GM21381 (cell line): Measurements from ENCODE around the gene GALNT6.

Experiments
- ATAC-seq: cut with Tn5 transposase; IDR thresholded peaks from one replicate; pipeline ENCODE4 v1.9.1; 2021; ENCODE audit warnings: mild to moderate bottlenecking, moderate library complexity; ENCODE audit not compliant: unreplicated experiment

Gene GALNT6, protein sequence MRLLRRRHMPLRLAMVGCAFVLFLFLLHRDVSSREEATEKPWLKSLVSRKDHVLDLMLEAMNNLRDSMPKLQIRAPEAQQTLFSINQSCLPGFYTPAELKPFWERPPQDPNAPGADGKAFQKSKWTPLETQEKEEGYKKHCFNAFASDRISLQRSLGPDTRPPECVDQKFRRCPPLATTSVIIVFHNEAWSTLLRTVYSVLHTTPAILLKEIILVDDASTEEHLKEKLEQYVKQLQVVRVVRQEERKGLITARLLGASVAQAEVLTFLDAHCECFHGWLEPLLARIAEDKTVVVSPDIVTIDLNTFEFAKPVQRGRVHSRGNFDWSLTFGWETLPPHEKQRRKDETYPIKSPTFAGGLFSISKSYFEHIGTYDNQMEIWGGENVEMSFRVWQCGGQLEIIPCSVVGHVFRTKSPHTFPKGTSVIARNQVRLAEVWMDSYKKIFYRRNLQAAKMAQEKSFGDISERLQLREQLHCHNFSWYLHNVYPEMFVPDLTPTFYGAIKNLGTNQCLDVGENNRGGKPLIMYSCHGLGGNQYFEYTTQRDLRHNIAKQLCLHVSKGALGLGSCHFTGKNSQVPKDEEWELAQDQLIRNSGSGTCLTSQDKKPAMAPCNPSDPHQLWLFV

DNA sequence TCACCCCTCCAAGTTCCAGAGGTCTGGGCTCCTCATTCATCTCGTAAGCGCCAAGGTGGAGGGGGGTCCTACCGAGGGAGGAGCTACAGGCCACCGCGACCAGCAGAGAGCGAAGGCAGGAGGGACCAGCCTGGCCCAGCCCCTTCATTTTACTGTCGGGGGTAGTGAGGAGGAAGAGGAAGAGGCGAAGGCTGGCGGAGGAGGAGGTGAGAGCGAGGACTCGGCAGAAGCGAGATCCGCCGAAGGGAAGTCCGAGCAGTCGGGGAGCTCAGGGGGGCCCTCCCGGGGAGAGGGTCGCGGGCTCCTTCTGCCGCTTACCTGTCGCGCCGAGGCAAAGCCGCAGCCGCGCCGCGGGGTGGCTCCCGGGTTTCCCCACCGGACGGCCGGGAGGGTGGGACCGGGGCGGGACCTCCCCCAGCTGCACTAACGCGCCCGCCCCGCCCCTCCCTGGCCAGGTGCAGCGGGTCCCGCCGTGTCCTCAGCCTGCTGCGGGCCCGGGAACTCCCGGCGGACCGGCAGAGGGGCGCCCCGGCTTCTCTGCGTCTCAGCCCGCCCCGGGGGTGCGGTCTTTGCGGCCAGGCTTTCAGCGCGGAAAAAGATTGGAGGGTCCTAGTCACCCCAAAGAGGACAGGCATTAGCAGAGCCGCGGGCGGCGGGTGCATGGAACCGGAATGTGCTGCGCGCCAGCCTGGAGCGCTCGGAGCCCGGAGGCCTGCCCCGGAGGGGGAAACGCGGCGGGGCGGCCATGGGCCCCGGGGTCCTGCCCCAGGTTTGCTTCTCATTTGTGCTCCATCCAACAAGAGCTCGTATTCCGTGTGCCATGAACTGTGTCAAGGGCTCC, at the start of gene GALNT6:
TSS of gene GALNT6 (minus strand) at position 124 of the 841 bp plus-strand sequence. CDS start 11,625 bp downstream, outside the sequence.
- ATAC-seq, result peak; percentile 48

DNA sequence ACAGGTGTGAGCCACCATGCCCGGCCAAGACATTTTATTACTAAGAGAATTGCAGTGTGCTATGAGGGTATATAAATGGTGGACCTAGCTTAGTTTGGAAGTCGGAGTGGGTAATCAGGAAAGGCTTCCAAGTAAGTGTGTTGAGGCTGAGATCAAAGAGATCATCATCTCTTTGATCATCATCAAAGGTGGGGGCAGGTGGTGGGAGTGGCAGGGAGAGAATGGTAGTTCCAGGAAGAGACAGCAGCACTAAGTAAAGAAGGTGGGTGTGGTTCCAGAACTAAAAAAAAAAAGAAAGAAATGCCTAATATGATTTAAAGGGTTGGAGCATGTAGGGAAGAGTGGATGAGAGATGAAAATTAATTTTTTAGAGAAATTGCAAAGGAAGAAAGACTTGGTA, 48.1 kb upstream of the GALNT6 start:
- no peak for ATAC-seq

DNA sequence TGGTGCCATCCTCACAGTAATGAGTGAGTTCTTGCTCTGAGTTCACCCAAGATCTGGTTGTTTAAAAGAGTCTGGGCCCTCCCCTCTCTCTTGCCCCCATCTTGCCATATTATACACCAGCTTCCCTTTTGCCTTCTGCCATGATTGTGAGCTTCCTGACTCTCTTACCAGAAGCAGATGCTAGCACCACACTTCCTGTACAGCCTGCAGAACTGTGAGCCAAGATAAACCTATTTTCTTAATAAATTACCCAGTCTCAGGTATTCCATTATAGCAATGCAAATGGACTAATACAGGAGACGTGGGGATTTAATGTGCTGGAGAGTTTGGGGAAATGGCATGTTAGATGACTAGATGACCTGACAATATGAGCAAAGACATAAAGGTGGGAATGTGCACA, 46.2 kb upstream of the GALNT6 start:
- ATAC-seq, result no peak

DNA sequence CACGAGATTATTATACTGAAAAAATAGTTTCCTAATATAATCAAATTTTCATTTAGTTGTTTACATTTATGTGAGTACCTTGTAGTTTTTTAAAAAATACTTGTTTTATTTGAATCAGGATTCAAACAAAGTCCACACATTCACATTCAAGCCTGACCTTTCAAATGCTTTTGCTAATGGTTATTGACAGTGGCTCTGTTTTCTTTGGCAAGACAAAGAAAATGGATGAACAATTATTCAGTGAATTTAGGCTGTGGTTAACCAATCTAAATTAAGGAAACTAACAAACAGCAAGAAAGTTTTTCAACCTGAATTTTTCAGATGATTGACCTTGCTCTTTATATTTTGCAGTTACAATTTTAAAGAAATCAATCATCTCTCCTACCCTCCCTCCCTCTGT, 43.1 kb upstream of the GALNT6 start:
- no peak for ATAC-seq

DNA sequence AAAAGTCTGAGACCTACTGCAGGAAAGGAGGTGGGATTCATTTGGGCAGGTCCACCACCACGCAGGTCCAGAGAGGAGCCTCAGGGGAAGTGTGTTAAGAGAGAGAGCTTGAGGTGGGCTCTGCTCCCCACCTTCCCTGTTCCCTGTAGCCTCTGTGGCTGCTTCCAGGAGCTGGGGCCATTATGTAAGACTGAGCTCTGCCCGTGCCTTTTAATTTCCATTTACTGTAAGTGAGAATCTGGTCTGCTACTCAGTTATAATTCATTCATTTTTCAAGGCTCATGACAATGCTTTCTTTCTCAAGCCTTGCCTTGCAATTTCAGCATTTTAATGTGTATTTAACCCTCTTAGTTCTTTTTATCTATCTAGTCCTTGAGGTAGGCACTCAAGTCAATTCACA, 41.7 kb upstream of the GALNT6 start:
- ATAC-seq, result no peak

DNA sequence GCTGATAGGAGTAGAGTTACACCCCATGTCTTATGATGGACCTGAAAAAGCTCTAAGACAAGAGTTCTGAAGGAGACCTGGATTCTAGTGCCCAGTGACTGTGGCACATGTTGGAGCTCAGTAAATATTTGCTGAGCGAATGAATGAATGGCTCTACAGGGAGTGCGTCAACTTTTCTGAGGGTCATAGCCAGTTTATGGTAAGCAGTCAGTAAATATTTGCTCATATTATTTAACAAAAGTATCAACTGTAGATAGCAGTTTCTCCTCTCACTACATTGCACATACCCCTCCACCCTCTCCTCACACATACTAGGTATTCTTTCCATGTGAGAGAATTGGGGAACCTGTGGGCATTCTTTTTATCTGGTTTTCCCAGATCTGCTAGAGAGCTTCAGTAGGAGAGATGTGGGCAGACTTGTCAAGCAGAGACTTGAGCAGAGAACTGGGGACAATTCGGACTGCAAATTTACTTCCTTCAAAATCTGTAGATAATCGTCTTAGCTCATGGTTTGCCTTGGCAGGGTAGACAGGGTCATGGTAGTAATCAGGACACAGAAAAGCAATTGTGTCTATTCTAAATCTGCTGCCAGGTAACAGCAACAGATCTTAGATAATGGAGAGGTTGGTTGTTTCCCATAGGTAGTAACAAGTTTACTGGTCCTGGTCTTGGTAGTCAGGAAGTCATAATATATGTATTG, 39.1 kb upstream of the GALNT6 start:
- no peak for ATAC-seq

DNA sequence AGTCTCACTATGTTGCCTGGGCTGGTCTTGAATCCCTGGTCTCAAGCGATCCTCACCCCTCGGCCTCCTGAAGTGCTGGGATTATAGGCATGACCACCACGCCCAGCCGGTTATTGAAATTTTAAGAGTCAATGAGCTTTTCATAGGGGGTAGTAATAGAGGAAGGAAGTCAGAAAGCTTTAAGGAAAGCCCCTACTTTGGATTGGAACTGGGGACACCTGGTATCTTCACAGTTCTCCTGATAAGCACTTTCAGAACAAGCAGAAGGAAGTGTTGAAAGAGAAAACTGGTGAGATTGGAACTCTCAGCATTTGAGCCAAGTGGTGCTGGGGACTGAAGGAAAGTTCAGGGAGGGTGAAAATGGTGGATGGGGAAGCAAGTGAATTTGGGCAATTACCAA, 38.5 kb upstream of the GALNT6 start:
- no peak for ATAC-seq

DNA sequence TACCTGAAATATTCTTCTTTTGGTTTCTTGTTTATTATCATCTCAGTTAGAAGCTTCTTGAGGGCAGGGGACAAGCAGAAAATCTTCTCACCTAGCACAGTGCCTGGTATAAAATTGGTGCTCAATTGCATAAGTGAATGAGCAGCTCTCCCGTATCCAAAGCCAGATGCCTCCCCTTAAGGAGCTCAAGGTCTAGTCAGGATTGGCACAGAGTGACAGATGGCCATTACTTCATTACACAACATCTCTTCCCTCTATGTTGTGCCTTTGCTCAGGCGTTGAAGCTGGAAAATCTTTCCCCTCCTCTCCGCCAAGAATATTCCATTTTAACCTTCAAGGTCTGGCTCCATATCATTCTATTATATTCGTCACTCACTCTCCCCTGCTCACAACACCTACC, 37.0 kb upstream of the GALNT6 start:
- no peak for ATAC-seq

DNA sequence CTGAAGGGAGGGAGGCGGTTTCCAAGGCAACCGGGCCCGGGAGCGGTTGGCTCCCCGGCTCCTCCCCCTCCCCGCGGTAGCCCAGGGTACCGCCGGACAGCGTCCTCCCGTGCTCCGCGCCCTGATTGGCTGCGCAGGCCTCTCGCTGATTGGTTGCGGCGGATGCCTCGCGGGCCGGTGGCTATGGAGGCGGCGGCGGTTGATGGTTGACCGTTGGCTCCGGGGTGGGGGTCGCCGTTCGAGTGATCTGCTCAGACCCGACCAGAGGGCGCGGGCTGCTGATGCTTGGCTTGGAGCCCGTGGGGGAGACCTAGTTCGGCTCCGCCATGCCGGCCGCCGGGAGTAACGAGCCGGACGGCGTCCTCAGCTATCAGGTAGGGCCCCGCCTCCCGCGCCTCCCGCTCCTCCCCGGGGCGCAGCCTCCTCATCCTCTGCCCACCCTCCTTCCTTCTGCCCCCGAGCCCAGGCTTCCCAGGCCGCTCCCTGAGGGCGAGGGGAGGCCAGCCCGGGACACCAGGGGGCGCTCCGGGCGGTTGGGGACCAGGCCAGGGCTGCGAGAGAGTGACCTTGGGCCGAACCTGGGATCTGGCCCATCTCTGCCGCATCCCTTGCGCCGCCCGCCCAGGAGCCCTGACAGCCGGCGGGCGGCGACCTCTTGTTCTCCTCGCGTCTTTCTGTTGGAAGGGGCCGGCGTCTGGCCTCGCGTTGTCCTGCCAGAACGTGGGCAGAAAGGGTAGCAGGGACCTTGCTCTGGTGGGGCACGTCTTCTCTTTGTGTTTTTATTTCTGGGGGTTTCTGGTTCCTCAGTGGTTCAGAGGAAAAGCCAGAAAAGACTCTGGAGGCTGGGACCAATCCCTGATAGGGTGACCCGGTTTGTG, 33.7 kb upstream of the GALNT6 start, which contains the start of gene SLC4A8:
TSS of gene SLC4A8 (plus strand) at position 170 of the 878 bp plus-strand sequence. CDS start at position 327, 157 bp downstream.
- ATAC-seq, result peak; percentile 80

DNA sequence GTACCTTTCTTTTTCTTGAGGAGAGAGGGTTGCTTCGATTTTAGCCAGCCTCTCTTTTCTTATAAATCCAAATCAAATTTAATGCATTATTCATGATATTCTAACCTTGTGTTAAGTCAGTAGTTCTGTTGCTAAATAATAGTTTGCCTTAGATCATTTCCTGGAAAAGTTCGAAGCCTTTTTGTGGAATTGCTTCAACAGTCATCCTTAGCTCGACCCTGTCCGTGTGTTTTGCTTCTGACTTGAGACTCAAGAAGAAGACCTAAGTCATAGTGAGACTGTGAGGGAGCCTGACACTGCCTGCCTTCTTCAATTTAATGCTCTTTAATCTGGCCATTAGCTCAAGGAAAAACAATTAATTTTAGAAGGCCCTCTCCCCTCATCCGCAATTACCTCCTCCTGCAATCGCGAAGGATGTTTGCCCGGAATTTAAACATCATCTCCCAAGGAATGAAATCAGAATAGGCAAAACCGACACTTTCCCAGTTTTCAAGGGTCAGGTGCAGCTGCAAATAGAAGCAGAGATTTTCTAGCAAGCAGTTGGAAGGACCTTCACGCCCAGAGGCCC, 33.0 kb upstream of the GALNT6 start:
- no peak for ATAC-seq

DNA sequence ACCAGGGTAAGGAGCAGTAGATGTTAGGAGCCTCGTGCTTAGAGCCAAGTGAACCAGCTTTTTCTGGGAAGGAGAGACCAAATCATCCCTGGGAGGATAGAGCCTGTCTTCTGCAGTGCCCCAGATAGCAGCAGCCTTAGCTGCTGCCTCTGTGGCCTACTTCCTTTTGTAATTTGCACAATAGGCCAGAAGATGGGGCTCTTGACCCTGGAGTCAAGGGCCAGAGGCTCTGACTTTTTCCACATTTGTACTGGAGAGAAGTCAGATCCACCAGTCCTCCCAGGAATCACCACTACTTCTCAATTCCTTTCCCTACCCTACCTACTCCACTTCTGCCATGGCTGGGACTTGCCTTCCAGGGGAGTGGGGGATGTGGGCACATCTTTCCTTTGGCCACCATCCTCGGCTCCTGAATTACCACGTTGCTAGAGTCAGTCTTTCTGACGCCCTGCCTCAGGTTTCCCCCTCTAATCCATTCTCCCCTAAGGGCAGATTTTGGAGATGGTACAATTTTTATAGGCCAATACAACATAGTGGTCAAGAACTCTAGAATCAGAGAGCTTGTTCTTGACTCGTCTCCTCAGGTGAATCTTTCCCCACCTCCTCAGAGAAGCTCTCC, 30.2 kb upstream of the GALNT6 start:
- ATAC-seq, result no peak

DNA sequence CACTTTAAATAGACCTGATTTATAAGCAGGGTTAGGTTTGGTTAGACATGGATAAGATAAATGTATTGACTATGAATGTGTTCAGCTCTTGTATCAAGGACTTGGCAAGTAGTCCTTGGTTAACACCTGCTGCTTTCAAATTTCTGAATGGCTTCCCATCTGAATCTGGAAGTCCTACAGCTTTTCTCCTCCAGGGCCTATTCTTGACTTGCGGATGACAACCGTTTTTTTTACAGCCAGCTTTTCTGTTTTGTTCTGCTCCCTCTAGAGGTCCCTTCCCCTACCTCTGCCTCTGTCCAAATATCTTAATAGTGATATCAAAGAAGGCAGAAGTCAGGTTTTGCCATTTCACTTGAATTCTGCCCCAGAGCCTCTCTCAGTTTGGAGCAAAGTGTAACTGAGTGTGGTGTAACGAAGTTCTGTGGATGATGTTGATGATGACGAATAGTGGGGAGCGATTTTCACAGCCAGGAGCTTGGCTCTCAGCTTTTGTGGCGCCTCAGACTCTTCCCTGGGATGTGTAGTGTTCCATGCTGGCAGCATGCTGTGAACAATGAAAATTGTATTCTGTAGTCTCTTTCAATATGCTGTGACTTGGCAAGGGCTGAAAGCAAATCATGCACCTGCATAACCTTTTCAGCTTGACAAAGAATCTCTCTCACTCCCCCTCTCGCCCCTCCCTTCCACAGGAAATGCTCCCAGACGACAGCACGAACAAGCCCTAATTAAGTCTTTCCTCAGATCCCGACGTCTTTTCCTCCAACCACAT, 28.4 kb upstream of the GALNT6 start:
- ATAC-seq, result no peak

DNA sequence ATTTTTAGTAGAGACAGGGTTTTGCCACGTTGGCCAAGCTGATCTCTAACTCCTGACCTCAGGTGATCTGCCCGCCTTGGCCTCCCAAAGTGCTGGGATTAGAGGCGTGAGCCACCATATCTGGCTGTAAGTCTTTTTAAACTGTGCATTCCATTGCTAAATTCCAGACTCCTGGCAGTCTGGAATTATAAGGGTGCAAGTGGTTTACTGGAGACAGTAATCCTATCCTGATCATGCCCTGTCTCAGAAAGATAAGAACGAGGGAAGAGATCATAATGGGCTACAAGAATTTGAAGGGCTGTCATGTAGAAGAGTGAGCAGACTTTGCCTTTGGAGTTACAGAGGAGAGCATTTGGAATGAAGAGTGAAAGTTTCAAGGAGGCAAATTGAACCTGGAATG, 26.6 kb upstream of the GALNT6 start:
- no peak for ATAC-seq

DNA sequence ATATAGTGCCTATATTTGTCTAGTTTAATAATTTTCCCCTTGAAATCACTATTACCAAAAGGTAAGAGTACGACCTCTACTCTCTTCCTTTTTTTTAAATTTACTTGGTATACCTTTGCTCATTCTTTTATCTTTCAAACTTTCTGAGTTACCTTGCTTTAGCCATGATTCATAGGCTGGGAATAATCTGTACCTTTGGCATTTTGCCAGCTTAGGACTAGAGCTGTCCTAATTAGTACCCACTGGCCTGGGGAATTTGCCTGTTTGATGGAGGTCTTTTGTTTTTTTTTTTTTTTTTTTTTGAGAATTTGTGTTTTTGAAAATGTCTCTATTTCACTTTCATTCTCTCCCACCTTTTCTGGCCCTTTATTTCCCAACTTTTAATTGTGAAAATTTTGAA, 24.7 kb upstream of the GALNT6 start:
- no peak for ATAC-seq

DNA sequence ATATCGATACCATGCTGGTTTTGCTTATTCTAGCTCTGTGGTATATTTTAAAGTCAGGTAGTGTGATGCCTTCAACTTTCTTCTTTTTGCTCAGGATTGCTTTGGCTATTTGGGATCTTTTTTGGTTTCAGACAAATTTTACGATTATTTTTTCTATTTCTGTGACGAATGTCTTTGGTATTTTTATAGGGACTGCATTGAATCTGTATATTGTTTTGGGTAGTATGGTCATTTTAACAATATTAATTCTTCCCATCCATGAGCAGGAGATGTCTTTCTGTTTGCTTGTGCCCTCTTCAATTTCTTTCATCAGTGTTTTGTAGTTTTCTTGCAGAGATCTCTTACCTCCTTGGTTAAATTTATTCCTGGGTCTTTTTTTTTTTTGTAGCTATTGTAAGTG, 22.6 kb upstream of the GALNT6 start:
- ATAC-seq, result no peak

DNA sequence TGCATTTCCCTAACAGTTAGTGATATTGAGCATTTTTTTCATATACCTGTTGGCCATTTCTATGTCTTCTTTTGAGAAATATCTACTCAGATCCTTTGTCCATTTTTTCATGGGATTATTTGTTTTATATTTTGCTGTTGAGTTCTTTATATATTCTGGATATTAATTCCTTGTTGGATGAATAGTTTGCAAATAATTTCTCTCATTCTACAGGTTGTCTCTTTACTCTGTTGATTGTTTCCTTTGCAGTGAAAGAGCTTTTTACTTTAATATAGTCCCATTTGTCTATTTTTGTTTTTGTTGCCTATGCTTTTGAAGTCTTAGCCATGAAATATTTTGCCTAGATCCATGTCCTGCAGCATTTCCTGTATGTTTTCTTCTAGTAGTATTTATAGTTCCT, 21.9 kb upstream of the GALNT6 start:
- no peak for ATAC-seq

DNA sequence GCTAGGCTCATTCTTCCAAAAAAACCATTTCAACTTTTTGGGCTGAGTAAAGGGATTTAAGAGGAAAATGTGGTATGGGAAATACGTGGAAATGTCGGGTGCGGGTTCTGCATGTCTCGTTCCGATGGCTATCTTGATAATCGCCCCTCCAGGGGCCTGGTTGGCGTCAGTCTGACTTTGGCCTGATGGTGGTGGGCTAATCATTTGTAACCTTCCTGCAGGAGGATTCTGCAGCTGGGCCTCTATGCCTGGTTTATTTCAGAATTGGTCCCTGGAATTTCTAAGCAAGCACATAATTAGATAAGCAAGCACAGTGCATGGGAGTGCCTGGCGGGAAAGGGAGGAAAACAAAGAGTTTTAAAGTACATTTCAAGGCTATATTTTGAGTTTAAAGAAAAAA, 18.6 kb upstream of the GALNT6 start:
- ATAC-seq, result no peak

DNA sequence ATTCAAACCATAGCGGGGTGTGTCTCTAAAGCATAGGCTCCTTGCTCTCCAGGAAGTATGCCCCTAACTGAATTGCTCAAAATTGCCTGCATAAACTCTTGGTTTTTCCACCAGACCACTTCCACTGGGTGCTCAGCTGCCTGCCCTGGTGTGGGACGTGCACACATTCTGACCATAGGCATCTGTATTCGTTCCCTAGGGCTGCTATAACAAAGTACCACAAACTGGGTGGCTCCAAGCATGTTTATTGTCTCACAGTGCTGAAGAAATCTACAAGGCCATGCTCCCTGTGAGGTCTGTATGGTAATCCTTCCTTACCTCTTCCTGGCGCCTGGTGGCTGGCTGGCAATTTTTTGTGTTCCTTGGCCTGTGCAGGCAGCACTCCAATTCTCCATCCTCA, 16.4 kb upstream of the GALNT6 start:
- no peak for ATAC-seq
